OCI-M2 (cell line): ENCODE measurements around the gene CSNK2A1.
"Not testable (repeated sequence)": the region's sequence is repeated elsewhere in the genome, so short reads cannot be mapped to it uniquely, and the experiment has no call there.

ENCODE experiments used
- DNase-seq: peaks from one replicate; lab custom pipeline; 2025; ENCODE audit not compliant: unreplicated experiment; lab: John Stamatoyannopoulos, UW

The CSNK2A1 gene

DNA sequence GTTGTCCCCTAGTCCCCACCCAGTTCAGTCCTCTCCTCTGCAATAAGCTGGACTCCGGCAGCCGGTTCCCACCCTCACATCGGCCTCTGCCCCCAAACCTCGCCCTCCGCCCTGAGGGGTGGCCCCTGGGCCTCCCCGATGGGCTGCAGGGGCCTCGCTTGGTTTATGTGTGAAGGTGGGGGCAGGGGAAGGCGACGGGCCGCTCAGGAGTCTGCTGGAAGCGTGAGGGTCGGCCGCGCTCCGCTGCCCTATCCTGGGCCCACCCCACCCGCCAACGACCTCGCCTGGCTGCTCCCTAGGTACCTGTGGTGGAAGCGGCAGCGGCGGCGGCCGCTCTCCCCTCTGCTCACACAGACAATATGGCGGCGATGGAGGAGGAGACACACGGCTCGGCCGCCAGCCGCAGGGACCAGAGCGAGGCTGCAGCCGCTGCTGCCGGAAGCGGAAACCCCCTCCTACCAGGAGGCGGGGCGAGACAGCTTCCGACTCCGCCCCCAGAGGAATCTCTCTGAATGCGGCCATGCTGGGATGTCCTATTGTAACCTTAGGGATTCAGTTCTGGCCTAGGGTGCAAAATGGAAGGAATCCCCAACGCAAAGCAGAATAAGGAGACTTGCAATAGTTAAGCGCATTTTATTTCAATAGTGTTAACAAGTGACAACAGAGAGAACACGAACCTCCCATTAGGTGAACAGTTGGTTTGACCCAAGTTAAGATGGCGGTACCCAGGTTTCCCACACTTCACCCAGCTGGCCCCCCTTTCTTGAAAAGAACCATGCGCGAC is at the start of gene CSNK2A1:
TSS of gene CSNK2A1 (minus strand) at position 422 of the 784 bp plus-strand sequence. CDS start 35,239 bp downstream, outside the sequence.
- peak; percentile 94 for DNase-seq

DNA sequence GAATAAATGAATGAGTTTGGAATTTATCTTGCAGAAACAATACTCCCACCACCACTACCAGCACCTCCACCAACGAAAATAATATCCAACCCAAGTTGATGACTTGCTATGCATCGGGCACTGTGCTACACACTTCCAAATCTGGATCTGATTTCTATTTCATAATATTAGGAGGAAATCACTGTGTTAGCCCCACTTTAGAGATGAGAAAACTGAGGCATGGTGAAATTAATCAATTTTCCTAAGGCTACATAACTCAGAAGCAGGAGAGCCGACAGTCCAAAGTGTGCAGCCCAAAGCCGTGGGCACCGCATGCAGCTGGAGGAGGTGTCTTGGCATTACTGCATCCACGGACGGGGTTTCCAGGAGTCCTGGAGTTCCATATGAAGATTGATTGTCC is 48.9 kb upstream of the CSNK2A1 start:
- DNase-seq, result no peak

DNA sequence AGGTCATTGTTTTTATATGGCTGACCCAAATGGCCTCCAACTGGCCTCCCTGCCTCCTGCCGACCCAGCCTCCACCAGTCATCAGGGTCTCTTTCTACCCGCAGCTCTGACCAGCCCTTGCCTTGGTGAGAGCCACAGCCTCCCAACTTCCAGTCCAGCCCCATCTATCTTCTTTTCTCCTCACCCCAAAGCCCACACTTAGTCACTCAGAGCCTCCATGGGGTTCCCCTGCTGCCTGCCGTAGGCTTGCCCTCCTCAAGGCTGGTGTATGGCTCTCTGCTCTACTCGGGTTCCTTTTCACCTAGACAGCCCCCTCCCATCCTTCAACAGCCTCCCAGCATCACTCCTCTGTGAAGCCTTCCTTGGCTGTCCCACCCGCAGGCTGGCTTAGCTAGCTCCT is 48.4 kb upstream of the CSNK2A1 start:
- DNase-seq, result no peak

DNA sequence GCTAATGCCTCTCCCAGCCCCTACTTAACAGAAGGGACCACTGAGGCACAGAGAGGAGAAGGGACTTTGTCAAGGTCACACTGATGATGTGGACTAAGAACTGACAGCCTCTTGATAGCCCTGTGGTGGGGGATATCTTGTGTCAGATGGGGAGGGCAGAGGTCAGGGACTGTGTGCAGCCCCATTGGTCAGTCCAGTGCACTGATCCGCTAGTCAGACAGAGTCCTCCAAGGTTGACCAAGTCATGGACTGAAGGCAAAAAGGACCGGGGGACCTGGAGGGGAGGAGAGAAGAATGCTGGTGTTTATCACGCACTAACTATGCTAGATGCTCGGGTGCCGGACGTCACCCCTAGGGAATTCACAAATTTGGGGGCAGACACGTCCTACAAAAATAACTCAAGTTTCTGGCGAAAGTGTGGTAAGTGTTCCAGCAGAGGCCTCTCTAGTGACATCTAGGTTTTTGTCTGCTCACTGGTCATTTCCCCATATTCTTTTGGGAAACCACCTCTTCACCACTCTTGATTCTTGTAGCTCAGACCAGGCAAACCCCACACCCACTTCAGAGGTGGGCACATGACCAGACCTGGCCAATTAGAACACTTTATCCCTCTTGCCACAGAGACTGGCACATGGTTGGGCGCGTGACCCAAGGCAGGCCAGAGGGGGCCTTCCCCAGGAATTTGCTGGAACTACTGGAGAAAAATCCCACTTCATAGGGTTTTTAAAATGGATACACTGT is 45.5 kb upstream of the CSNK2A1 start:
- no peak for DNase-seq

DNA sequence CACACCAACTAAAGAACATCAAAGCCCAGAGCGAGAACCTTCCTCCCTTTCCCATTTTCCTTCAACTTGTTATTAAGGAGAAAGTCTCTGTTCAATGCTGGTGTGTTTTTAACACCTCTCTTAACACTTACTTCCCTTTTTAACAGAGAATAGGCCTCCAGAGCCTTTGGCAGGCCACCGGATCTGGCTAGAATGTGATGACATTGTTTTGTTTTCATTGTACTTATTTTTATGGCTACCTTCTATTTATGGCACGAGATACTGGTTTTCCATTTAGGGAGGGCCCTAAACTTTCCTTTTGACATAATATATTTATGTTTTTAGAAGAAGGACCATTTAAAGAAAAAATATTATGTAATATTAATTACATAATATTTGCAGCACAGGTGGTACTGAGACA is 44.9 kb upstream of the CSNK2A1 start:
- DNase-seq, result no peak

DNA sequence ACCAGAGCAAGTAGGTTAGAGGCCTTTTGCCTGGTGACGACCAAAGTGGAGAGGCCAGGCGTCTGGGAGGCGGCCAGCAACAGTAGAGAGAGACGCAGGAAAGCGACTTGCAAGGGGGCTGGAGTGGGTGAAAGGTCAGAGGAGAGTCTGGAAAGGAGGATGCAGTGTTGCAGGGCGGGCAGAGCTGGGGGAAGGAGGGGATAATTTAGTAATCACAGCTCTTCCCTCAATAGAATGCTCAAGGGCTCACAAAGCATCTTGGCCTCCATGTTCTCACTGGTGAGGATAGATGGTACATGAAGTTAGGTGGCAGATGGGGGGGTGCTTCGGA is 41.3 kb upstream of the CSNK2A1 start:
- DNase-seq, result no peak

DNA sequence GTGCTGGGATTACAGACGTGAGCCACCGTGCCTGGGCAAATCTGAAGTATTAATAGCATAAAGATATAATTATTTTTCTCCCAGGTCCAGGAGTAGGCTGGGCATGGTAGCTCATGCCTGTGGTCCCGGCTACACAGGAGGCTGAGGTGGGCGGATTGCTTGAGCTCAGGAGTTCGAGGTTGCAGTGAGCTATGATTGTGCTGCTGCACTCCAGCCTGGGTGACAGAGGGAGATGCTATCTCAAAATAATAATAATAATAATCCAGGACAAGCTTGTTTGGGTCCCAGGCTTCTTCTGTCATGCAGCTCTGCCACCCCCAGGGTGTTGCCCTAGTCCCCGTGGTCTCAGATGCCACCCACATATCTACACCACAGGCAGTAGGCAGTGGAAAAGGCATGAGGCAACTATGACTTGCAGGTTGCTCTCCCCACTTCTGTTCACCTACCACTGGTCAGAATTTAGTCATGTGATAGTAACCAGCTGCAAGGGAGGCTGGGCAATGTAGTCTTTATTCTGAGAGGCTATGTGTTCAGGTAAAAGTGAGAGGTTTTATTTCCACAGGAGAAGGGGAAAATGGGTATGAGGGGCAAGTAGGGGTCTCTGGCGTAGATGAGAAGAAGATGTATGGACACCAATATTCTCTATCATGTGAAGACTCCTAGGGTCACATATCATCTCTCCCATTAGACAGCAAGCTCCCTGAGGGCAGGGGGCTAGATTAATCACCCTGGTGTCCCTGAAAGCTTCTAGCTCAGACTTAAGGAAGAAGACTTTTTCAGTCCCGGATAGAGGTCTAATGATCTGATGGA is 40.8 kb upstream of the CSNK2A1 start:
- DNase-seq, result no peak

DNA sequence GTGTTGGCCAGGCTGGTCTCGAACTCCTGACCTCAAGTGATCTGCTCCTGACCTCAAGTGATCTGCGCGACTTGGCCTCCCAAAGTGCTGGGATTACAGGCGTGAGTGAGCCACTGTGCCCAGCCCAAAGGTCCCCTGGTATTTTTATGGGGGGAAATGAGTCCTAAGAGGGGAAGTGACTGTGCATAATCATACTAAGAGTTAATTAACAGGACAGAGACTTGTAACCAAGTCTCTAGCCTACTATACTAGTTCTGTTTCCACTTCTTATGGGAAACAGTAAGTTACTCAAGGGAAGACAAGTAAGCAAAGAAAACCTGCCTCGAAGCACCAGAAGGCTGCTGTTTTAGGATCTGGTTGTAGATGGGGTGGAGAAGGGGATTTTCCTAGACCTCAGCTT is 38.6 kb upstream of the CSNK2A1 start:
- no peak for DNase-seq

DNA sequence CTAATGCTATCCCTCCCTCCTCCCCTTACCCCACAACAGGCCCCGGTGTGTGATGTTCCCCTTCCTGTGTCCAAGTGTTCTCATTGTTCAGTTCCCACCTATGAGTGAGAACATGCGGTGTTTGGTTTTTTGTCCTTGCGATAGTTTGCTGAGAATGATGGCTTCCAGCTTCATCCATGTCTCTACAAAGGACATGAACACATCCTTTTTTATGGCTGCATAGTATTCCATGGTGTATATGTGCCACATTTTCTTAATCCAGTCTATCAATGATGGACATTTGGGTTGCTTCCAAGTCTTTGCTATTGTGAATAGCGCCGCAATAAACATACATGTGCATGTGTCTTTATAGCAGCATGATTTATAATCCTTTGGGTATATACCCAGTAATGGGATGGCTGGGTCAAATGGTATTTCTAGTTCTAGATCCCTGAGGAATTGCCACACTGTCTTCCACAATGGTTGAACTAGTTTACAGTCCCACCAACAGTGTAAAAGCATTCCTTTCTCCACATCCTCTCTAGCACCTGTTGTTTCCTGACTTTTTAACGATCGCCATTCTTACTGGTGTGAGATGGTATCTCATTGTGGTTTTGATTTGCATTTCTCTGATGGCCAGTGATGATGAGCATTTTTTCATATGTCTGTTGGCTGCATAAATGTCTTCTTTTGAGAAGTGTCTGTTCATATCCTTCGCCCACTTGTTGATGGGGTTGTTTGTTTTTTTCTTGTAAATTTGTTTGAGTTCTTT is 35.5 kb upstream of the CSNK2A1 start:
- DNase-seq, result not testable (repeated sequence)

DNA sequence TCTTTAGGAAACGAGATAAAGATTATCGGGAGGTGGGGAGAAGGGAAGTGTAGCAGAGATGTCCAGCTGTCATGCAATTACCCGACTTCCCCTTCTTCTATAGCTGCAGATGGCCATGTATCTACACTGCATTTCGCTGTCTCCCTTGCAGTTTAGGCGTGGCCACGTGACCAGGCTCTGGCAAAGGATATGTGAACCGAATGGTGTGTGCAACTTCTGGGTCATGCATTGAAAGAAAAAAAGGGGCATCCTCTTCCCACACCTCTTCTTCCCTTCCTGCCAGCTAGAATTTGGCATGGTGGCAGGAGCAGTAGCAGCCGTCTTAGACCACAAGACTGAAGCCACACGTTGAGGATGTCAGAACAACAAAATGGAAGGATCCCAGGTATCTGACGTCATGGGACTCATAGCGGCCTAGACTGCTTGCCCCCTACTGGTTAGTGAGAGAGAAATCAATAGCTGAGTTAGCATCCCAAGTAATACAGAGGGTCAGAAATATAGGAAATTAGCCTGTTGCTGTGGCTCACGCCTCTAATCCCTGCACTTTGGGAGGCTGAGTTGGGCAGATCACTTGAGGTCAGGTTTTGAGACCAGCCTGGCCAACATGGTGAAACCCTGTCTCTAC is 33.7 kb upstream of the CSNK2A1 start:
- DNase-seq, result no peak

DNA sequence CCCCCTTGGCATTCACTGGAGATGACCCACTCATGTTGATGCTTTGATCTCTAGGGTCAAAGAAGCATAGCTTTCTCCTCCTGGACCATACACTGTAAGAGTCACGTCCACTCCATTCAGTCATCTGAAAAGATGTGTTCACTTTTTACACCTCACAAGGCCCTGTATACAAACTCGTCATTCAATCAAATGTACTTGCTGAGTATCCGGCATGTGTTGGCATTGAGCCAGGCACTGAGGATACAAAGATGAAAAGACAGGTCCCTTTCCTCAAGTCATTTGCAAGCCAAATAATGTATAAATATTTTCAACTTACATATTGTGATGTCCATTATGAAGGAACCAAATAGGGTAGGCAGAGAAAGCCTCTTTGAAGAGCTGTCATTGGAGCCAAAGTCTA is 32.6 kb upstream of the CSNK2A1 start:
- DNase-seq, result no peak

DNA sequence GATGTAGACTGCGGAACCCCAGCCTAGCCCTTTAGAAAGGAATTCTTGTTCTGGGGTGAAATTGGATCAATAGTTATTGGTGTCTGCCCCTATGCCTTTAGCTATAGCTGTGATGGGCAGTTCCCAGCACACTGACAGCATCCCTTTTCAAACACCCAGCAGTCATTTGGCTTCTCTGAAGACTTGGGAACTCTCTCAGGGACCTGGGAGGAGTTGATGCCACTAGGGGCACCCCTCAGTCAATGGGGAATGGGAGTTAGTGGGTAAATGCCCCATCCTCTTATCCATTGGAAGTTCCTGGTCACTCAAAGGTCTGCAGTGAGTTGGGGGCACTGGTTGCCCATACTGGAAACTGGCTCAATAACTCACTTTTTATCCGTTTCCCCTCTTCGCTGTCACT is 31.6 kb upstream of the CSNK2A1 start:
- DNase-seq, result no peak

DNA sequence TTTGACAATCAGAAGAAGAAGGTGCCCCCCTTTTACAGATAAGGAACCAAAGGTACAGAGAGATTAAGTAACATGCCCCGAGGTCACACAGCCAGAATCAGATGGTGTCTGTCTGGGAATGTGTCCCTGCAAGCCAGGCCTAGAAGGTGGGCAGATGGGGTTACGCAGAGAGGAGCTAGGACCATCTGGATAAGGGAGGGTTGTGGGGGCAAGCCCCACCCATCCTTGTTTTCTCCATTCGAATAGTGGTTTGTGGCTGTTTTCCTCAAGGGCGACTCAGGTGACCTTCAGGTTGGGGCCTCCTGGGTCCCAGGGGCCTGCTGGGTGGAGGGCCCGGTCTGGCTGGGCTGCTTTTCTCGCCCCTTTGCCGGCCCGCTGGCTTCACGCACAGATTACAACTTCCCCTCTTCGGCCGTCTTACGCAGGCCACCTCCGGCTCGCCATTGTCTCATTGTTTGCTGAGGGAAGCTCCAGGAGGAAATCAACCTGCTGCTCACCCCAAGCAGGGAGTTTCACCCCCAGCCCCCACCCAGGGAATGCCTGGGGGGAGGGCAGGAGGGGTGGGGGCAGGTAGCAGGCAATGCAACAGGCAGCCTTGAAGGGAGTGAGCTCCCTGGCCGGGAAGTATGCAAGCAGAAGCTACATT is 30.8 kb upstream of the CSNK2A1 start:
- no peak for DNase-seq

DNA sequence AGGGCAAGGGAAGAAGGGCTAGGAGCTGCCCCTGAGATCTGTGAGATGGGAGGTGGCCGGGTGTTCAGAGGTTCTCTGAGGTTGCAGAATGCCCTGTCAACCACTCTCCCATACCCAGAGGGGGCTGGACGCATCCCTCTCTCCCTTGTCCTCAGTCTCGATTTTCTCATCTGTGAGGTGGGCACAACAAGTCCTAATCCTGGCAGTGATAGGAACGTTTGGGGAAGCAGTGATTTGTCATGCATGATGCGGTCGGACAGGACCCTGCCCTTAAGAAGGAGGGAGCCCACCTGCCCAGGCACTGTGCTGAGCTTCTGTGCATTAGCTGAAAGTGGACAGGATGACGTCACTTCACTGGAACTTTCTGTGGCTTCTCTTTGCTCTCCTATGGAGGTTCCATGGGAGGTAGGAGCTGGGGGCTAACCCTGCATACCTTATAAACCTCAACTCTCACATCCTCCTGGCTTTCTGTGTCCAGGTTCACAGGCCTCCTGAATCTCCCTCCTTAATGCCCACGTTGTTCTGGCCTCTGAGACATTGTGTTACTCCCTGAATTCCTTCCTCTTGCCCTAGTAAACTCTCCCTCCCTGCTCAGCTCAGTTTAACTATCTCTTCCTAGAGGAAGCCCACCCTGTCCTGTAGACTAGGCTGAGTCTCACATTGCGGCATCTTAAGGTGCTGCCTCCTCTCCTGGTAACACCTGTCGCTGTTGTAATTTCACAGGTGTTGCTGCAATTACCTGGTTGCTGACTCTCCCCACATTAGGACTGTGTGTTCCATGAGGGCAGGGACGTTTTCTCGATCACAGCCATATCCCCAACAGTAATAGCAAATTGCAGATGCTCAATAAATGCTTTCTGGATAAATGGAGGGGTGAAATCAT is 30.1 kb upstream of the CSNK2A1 start:
- DNase-seq, result no peak

DNA sequence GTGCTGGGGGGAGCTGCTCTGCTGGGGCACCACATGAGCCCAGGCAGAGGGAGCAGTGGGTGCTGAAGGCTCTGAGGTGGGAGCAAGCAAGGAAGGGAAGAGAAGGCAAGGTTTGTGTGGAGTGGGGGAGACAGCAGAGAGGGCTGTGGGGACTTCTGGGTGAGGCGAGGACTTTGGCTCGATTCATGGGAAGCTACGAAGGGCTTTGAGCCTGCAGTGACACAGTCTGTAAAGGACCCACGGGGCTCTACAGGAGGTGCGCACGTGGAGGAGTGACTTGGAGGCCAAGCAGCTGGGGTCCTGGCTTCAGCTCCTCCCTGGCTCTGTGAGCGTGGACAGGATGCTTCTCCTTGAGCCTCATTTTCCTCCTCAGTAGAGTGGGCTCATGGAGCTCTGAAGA is 29.1 kb upstream of the CSNK2A1 start:
- no peak for DNase-seq

DNA sequence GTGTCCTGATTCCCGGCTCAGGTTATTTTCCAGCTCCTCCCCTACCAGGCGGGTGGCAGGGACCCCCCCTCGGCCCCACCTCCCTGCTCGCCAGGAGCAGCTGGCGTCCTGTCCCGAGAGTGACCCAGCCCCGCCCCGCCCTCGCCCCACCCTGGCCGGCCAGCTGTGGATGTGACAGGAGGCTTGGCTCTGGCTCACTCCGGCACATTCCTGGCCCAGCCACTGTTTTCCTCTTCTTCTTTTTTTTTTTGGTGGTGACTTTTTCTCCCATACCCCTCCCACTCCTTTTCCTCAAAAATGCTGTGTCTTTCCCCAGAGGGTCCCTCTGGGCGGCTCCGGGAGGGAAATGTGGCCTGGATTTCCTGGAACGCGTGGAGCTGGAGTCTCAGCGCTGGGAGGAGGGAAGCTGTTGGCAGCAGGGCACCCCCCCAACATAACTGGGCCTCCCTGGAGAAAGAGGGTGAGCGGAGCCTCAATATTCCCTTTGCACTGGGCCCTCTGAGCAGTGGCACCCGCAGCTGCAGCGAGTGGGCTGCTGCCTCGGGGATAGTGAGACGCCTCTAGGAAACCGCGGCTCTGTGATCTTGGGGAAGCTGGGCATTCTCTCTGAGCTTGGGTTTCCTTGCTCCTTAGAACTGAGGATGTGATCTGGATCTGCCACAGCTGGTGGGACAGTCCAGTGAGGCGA is 28.3 kb upstream of the CSNK2A1 start:
- no peak for DNase-seq

DNA sequence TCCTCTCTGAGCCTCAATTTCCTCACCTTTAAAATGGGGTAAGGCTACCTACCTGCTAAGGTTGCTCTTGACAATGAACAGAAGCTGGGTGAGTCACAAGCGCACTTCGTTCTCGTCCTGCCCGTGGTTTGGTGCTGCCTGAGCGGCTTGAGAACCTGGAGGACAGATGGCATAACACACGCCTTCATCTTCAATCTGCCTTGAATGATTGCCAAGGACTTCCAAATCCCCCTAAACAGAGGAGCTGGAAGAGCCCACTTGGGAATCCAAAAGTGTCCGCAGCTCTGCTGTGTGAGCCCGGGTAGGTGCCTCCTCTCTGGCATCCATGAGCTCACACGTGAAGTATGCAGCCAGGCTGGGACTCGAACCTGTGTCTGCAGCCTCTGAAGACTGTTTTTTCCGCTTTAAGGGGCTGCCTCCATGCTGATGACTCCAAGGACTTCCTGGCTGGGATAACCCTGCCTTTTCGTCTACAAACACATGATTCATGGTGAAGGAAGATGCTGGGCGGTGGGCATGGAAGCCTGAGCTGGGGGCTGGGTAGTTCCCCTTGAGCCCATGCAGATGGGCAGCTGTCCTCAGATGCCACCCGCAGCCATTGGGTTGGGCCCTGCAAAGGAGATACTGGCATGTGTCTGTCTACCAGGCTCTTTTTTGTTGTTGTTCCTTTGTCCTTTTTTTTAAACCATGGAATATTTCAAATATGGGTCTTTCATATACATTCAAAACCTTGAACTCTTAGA is 25.3 kb upstream of the CSNK2A1 start:
- DNase-seq, result no peak

DNA sequence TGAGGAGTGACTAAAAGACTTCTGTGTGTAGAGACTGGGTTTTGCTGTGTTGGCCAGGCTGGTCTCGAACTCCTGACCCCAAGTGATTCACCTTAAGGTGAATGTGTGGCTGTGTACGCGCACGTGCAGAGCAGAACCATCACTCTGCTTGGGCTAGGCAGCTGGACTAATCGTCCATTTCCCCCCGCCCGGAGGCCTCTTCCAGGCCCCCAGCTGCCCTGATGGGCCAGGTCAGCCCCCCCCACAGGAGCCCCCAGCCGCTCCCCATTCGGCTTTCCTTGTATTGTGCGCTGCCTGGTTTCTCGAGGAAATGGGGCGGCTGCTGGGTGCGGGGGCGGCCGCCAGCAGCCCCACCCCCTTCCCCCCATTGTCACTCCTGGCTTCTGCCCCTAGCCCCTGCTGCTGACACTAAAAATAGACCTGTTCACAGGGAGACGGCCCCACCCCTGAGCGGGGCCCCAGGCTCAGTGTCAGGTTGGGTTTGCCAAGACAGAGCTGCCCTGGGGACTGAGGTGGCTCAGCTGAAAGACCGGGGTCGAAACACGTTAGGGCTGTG is 24.6 kb upstream of the CSNK2A1 start:
- DNase-seq, result no peak
